Stimulated activated CD4-positive, alpha-beta T cell treated with anti-CD3 and anti-CD28 coated beads, Interleukin-12 subunit alpha, Interleukin-12 subunit beta, amount 100 ng/mL, for 4 hours (primary cell): ENCODE measurements around the gene CEP83.

Experiments
- DNase-seq: peaks from one replicate; pipeline ENCODE4 v3.0.0-alpha.2; 2020

CEP83 gene

GRCh38 chr12:94304566-94305061 lies 155.1 kb downstream of the CEP83 start:
- DNase-seq, result no peak

GRCh38 chr12:94304012-94304411 lies 155.7 kb downstream of the CEP83 start:
- no peak for DNase-seq

GRCh38 chr12:94299846-94300245 lies 159.8 kb downstream of the CEP83 start:
- DNase-seq, result no peak

GRCh38 chr12:94297876-94298505 lies 161.7 kb downstream of the CEP83 start:
- no peak for DNase-seq

- no peak for DNase-seq
These were observed 162.5 kb downstream of the CEP83 start for GRCh38 chr12:94297096-94297699.

- DNase-seq, result no peak
These were observed 169.3 kb downstream of the CEP83 start for GRCh38 chr12:94290353-94290752.

- DNase-seq, result no peak
These were observed 170.0 kb downstream of the CEP83 start for GRCh38 chr12:94289461-94290312.

GRCh38 chr12:94287245-94287628 lies 172.4 kb downstream of the CEP83 start:
- no peak for DNase-seq

- DNase-seq, result no peak
These were observed 173.0 kb downstream of the CEP83 start for GRCh38 chr12:94286583-94287244.

GRCh38 chr12:94285943-94286582 lies 173.6 kb downstream of the CEP83 start:
- DNase-seq, result no peak

GRCh38 chr12:94284859-94285258 lies 174.8 kb downstream of the CEP83 start:
- DNase-seq, result no peak

GRCh38 chr12:94284046-94284445 lies 175.6 kb downstream of the CEP83 start:
- no peak for DNase-seq

- DNase-seq, result peak; percentile 25
These were observed 177.0 kb downstream of the CEP83 start for GRCh38 chr12:94282675-94283074.

GRCh38 chr12:94280063-94280462 lies 179.6 kb downstream of the CEP83 start:
- DNase-seq, result no peak

- DNase-seq, result no peak
These were observed 182.2 kb downstream of the CEP83 start for GRCh38 chr12:94277426-94278000.

GRCh38 chr12:94276725-94277124 lies 182.9 kb downstream of the CEP83 start:
- DNase-seq, result no peak

- no peak for DNase-seq
These were observed 186.4 kb downstream of the CEP83 start for GRCh38 chr12:94273272-94273671.

GRCh38 chr12:94272280-94272679 lies 187.4 kb downstream of the CEP83 start:
- DNase-seq, result no peak

GRCh38 chr12:94271351-94271750 lies 188.3 kb downstream of the CEP83 start:
- DNase-seq, result no peak

- no peak for DNase-seq
These were observed 190.2 kb downstream of the CEP83 start for GRCh38 chr12:94269316-94269999.

- DNase-seq, result no peak
These were observed 191.7 kb downstream of the CEP83 start for GRCh38 chr12:94267921-94268471.

GRCh38 chr12:94267537-94267872 lies 192.2 kb downstream of the CEP83 start:
- no peak for DNase-seq
